Measurements from ENCODE around the gene MS4A6A. TPM values are rescaled to one million over a fixed set of nuclear protein-coding genes. Genes with fewer than 3 reads are reported as not detected.

The MS4A6A gene
- total RNA-seq, 3 donors from 2014 or later: 35.1 to 341 (median 68.9) TPM

- TF ChIP-seq CTCF (IDR thresholded peaks at IDR 0.05) (no peak), POLR2AphosphoS5 (IDR thresholded peaks at IDR 0.05) (no peak), POLR2A (IDR thresholded peaks at IDR 0.05) (no peak)
- H3K4me1 ChIP-seq: no peaks in the 10 kb centered on the region
- H3K9me3 ChIP-seq: no peaks in the 10 kb centered on the region
- H3K27ac ChIP-seq: no peak overlapping the region
- no peaks in the 10 kb centered on the region for H3K27me3 ChIP-seq
- no peak for DNase-seq (ENCODE audit: low spot score in 2 of 2)
- no peaks in the 10 kb centered on the region for H3K36me3 ChIP-seq
- intact Hi-C loops (cut with DNase I; ENCODE audit: low total_unique reads): no loop called here
- H3K4me3 ChIP-seq: no peak overlapping the region
Observed at GRCh38 chr11:60128376-60128775, 54.5 kb downstream of the MS4A6A start.

DNA sequence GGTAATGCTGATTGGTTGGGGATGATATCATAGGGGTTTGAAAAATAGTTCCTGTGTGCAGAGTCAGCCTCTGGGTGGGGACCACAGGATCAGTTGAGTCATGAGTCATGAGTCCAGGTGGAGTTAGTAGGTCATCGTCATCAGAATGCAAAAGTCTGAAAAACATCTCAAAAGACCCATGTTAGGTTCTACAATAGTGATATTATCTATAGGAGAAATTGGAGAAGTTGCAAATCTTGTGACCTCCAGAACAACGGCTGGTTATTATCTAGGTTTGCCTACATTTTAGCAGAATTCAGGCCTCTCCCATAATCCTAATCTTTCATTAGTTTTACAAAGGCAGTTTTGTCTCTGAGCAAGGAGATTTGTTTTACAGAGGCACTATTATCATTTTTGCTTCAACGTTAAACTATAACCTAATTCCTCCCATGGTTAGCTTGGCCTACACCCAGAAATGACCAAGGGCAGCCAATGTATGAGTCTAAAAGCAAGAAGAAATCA lies 55.5 kb downstream of the MS4A6A start:
- H3K27me3 ChIP-seq: no peaks in the 10 kb centered on the region
- H3K9me3 ChIP-seq: no peaks in the 10 kb centered on the region
- intact Hi-C loops (cut with DNase I; ENCODE audit: low total_unique reads): no loop called here
- H3K4me3 ChIP-seq: no peak overlapping the region
- DNase-seq (ENCODE audit: low spot score in 2 of 2): no peak
- TF ChIP-seq POLR2AphosphoS5 (IDR thresholded peaks at IDR 0.05) (no peak), CTCF (IDR thresholded peaks at IDR 0.05) (no peak), POLR2A (IDR thresholded peaks at IDR 0.05) (no peak)
- H3K4me1 ChIP-seq: no peaks in the 10 kb centered on the region
- no peaks in the 10 kb centered on the region for H3K36me3 ChIP-seq
- no peak overlapping the region for H3K27ac ChIP-seq

DNA sequence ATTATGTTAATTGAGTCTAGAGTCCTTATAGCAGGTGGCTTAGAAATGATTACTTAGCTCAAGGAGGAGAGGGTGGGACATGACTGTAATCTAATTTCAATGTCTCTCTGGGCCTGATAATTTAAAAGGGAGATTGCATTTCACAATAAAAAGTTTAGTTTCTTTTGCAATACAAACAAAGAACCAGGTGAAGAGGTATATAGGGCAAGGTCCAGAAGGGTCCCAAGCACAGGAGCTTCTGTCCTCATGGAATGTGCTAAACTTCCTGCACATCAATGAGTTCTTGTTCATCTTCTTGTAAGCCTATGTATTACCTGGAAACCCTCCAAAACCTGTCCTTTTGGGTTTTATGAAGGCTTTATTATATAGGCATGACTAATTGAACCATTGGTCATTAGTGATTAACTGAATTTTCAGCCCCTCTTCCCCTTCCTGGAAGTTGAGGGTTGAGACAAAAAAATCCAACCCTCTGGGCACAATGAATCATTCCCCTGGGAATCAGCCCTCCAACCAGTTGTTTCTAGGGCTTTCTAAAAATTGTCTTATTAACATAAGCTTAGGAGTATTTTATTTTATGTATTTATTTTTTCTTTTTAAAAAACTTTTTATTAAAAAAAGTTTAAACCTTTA lies 56.8 kb downstream of the MS4A6A start:
- intact Hi-C loops (cut with DNase I; ENCODE audit: low total_unique reads): no loop called here
- no peaks in the 10 kb centered on the region for H3K9me3 ChIP-seq
- no peak overlapping the region for H3K4me3 ChIP-seq
- H3K4me1 ChIP-seq: no peaks in the 10 kb centered on the region
- TF ChIP-seq POLR2AphosphoS5 (IDR thresholded peaks at IDR 0.05): no peak
- TF ChIP-seq POLR2A (IDR thresholded peaks at IDR 0.05): no peak
- no peak for TF ChIP-seq CTCF (IDR thresholded peaks at IDR 0.05)
- no peak for DNase-seq (ENCODE audit: low spot score in 2 of 2)
- H3K27ac ChIP-seq: no peak overlapping the region
- H3K27me3 ChIP-seq: no peaks in the 10 kb centered on the region
- no peaks in the 10 kb centered on the region for H3K36me3 ChIP-seq

DNA sequence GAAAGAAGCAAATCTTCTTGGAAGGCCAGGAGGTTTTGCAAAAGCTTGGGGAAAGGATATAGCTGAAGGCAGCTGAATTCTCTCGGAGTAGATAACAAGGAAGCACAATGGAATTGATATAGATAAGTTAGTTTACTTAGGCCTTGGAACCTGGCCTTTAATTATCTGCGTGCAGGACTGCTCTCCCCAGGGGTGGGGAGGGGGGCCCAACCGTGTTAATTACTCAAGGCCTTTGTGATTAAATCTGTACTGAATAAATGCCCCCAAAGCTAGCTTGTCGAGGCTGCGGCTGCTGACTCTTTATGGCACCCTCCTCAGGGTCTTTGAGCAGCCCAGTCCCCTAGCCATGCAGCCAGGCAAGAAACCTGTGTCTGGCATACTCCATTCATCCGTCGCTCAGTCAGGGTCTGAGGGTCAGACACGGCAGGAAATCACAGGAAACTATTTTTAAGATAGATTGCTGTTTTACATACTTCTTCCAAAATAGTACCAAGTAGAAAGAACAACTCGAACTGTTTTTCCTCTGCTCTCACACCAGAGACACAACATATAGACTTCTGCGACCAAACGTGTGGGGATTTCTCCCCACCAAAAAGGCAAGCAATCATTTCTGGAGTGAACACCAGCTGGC lies 58.0 kb downstream of the MS4A6A start:
- no peaks in the 10 kb centered on the region for H3K36me3 ChIP-seq
- no peaks in the 10 kb centered on the region for H3K9me3 ChIP-seq
- H3K27me3 ChIP-seq: no peaks in the 10 kb centered on the region
- TF ChIP-seq CTCF (IDR thresholded peaks at IDR 0.05): no peak
- TF ChIP-seq POLR2AphosphoS5 (IDR thresholded peaks at IDR 0.05): no peak
- TF ChIP-seq POLR2A (IDR thresholded peaks at IDR 0.05): no peak
- no peak overlapping the region for H3K27ac ChIP-seq
- no peak overlapping the region for H3K4me3 ChIP-seq
- intact Hi-C loops (cut with DNase I; ENCODE audit: low total_unique reads): no loop called here
- no peak for DNase-seq (ENCODE audit: low spot score in 2 of 2)
- H3K4me1 ChIP-seq: no peaks in the 10 kb centered on the region

Other genes with a start within 250 kb of the MS4A6A start
- not detected for gene OOSP1, start 244.7 kb downstream of the MS4A6A start, total RNA-seq
- not detected for gene OOSP4A, start 219.1 kb downstream of the MS4A6A start, total RNA-seq
- not detected for gene OOSP4B, start 165.9 kb downstream of the MS4A6A start, total RNA-seq
- not detected for gene OOSP2, start 142.7 kb downstream of the MS4A6A start, total RNA-seq
- gene MS4A3, start 126.4 kb downstream of the MS4A6A start, total RNA-seq: not detected
- gene MS4A2, start 94.4 kb downstream of the MS4A6A start, total RNA-seq: 1 to 10 TPM in 1 of 3 donors, under 1 TPM in 2; 0.66 to 7.8 (median 0.73) TPM
- gene MS4A4E, start 60.1 kb upstream of the MS4A6A start, total RNA-seq: 10 to 100 TPM in 1 of 3 donors, 1 to 10 TPM in 1, under 1 TPM in 1; 0.66 to 14.9 (median 1.5) TPM
- gene MS4A4A, start 97.6 kb upstream of the MS4A6A start, total RNA-seq: 100 to 1,000 TPM in 1 of 3 donors, 10 to 100 TPM in 1, 1 to 10 TPM in 1; 9.8 to 174 (median 24.6) TPM
- 1 to 10 TPM in 1 of 3 donors, not detected in 2; 2.1 TPM for gene MS4A6E, start 144.2 kb upstream of the MS4A6A start, total RNA-seq
- gene MS4A7, start 195.4 kb upstream of the MS4A6A start, total RNA-seq: 100 to 1,000 TPM in 1 of 3 donors, 10 to 100 TPM in 2; 39.0 to 105 (median 45.4) TPM
- gene MS4A14, start 213.4 kb upstream of the MS4A6A start, total RNA-seq: 1 to 10 TPM; 2.3 to 6.7 (median 2.5) TPM
- gene MS4A5, start 246.5 kb upstream of the MS4A6A start, total RNA-seq: not detected